ENCODE results near the gene PLCZ1.

The PLCZ1 gene

GRCh38 chr12:18653465-18653864 lies 84.3 kb downstream of the PLCZ1 start:
- no peak for DNase-seq (ENCODE audit: low read depth)
- TF ChIP-seq CTCF (conservative IDR thresholded peaks at IDR 0.05; ENCODE audit: low read length): no peak
- H3K4me3 ChIP-seq (ENCODE audit: low read length): no peak overlapping the region

- H3K4me3 ChIP-seq (ENCODE audit: low read length): no peak overlapping the region
- DNase-seq (ENCODE audit: low read depth): no peak
- TF ChIP-seq CTCF (conservative IDR thresholded peaks at IDR 0.05; ENCODE audit: low read length): no peak
Observed at GRCh38 chr12:18652596-18652995, 85.2 kb downstream of the PLCZ1 start.

GRCh38 chr12:18651525-18651924 lies 86.3 kb downstream of the PLCZ1 start:
- no peak for TF ChIP-seq CTCF (conservative IDR thresholded peaks at IDR 0.05; ENCODE audit: low read length)
- no peak overlapping the region for H3K4me3 ChIP-seq (ENCODE audit: low read length)
- peak; percentile 5 for DNase-seq (ENCODE audit: low read depth)

GRCh38 chr12:18646286-18646890 lies 91.4 kb downstream of the PLCZ1 start:
- H3K4me3 ChIP-seq (ENCODE audit: low read length): no peak overlapping the region
- TF ChIP-seq CTCF (conservative IDR thresholded peaks at IDR 0.05; ENCODE audit: low read length): no peak
- DNase-seq (ENCODE audit: low read depth): no peak

- no peak for TF ChIP-seq CTCF (conservative IDR thresholded peaks at IDR 0.05; ENCODE audit: low read length)
- no peak for DNase-seq (ENCODE audit: low read depth)
Observed at GRCh38 chr12:18644564-18644963, 93.2 kb downstream of the PLCZ1 start.

GRCh38 chr12:18643681-18644080 lies 94.1 kb downstream of the PLCZ1 start:
- DNase-seq (ENCODE audit: low read depth): peak; percentile 67
- TF ChIP-seq CTCF (conservative IDR thresholded peaks at IDR 0.05; ENCODE audit: low read length): no peak

More at GRCh38 chr12:18644564-18644963, 93.2 kb downstream of the PLCZ1 start:
- no peak overlapping the region for H3K4me3 ChIP-seq (ENCODE audit: low read length)

GRCh38 chr12:18640321-18640955 lies 97.4 kb downstream of the PLCZ1 start:
- DNase-seq (ENCODE audit: low read depth): no peak
- no peak for TF ChIP-seq CTCF (conservative IDR thresholded peaks at IDR 0.05; ENCODE audit: low read length)
- H3K4me3 ChIP-seq (ENCODE audit: low read length): no peak overlapping the region

More at GRCh38 chr12:18643681-18644080, 94.1 kb downstream of the PLCZ1 start:
- H3K4me3 ChIP-seq (ENCODE audit: low read length): no peak overlapping the region
